Stimulated activated CD4-positive, alpha-beta T cell treated with anti-CD3 and anti-CD28 coated beads, TNF-alpha, amount 100 ng/mL, for 48 hours (primary cell): Measurements from ENCODE around the gene ARHGEF7.

Source experiments
- DNase-seq, 3 donors: peaks; one replicate each; pipeline ENCODE4 v3.0.0-alpha.2; 2020; ENCODE audit warnings: low read depth in 3 of 3

The ARHGEF7 gene

GRCh38 chr13:111325146-111325890 is 210.2 kb downstream of the ARHGEF7 start:
- no peak for DNase-seq

- DNase-seq: no peak
These were observed 211.0 kb downstream of the ARHGEF7 start for GRCh38 chr13:111325941-111326620.

- DNase-seq: no peak
These were observed 211.5 kb downstream of the ARHGEF7 start for GRCh38 chr13:111326621-111326965.

- no peak for DNase-seq
These were observed 212.0 kb downstream of the ARHGEF7 start for GRCh38 chr13:111326981-111327642.

GRCh38 chr13:111327730-111328573 is 212.8 kb downstream of the ARHGEF7 start:
- no peak for DNase-seq

GRCh38 chr13:111328574-111329410 is 213.7 kb downstream of the ARHGEF7 start:
- no peak for DNase-seq

- DNase-seq: no peak
These were observed 214.5 kb downstream of the ARHGEF7 start for GRCh38 chr13:111329641-111330040.

GRCh38 chr13:111330066-111330610 is 215.0 kb downstream of the ARHGEF7 start:
- DNase-seq: no peak

- DNase-seq: no peak
These were observed 220.2 kb downstream of the ARHGEF7 start for GRCh38 chr13:111335298-111335697.

- no peak for DNase-seq
These were observed 221.6 kb downstream of the ARHGEF7 start for GRCh38 chr13:111336666-111337065.

- DNase-seq: no peak
These were observed 222.1 kb downstream of the ARHGEF7 start for GRCh38 chr13:111337206-111337605.

GRCh38 chr13:111337741-111338140 is 222.6 kb downstream of the ARHGEF7 start:
- no peak for DNase-seq

GRCh38 chr13:111338841-111339240 is 223.7 kb downstream of the ARHGEF7 start:
- DNase-seq: no peak

- no peak for DNase-seq
These were observed 224.4 kb downstream of the ARHGEF7 start for GRCh38 chr13:111339366-111340143.

- DNase-seq: no peak
These were observed 226.8 kb downstream of the ARHGEF7 start for GRCh38 chr13:111341886-111342285.

GRCh38 chr13:111342721-111343120 is 227.6 kb downstream of the ARHGEF7 start:
- no peak for DNase-seq

- DNase-seq: no peak
These were observed 228.2 kb downstream of the ARHGEF7 start for GRCh38 chr13:111343186-111343805.

- DNase-seq: no peak
These were observed 229.5 kb downstream of the ARHGEF7 start for GRCh38 chr13:111344471-111345191.

- DNase-seq: no peak
These were observed 230.6 kb downstream of the ARHGEF7 start for GRCh38 chr13:111345682-111346081.
